GM20000 (cell line): ENCODE results near the gene RALGAPA2.

Source experiments
- DNase-seq: peaks from one replicate; pipeline ENCODE4 v3.0.0; 2012; ENCODE audit warnings: low spot score
- CTCF ChIP-seq: IDR thresholded peaks from 2 replicates; pipeline ENCODE4 v1.5.1; 2012; ENCODE audit warnings: mild to moderate bottlenecking, control low read depth; ENCODE audit errors: extremely low read depth, missing control alignments

RALGAPA2 gene

GRCh38 chr20:20683020-20683419 is 29.4 kb downstream of the RALGAPA2 start:
- TF ChIP-seq CTCF, result no peak
- DNase-seq, result no peak

- TF ChIP-seq CTCF, result no peak
- DNase-seq, result peak; percentile 22
Measured at GRCh38 chr20:20680991-20681508, 31.4 kb downstream of the RALGAPA2 start.

- TF ChIP-seq CTCF, result no peak
- no peak for DNase-seq
Measured at GRCh38 chr20:20679316-20679715, 33.1 kb downstream of the RALGAPA2 start.

- DNase-seq, result no peak
- no peak for TF ChIP-seq CTCF
Measured at GRCh38 chr20:20677186-20677585, 35.3 kb downstream of the RALGAPA2 start.

GRCh38 chr20:20668639-20669038 is 43.8 kb downstream of the RALGAPA2 start:
- TF ChIP-seq CTCF, result no peak
- peak; percentile 71 for DNase-seq

GRCh38 chr20:20666359-20666758 is 46.1 kb downstream of the RALGAPA2 start:
- no peak for DNase-seq
- TF ChIP-seq CTCF, result no peak

GRCh38 chr20:20665606-20666332 is 46.7 kb downstream of the RALGAPA2 start:
- DNase-seq, result no peak
- no peak for TF ChIP-seq CTCF
